ENCODE results near the gene SNX17. TPM values are rescaled to one million over a fixed set of nuclear protein-coding genes. Genes with fewer than 3 reads are reported as not detected.

Gene SNX17
- total and polyA plus RNA-seq, 2 of the 13 experiments (the other 11 are each of a cell fraction or from before 2014, with no cell fraction given) = 75.0 to 109 TPM

DNA sequence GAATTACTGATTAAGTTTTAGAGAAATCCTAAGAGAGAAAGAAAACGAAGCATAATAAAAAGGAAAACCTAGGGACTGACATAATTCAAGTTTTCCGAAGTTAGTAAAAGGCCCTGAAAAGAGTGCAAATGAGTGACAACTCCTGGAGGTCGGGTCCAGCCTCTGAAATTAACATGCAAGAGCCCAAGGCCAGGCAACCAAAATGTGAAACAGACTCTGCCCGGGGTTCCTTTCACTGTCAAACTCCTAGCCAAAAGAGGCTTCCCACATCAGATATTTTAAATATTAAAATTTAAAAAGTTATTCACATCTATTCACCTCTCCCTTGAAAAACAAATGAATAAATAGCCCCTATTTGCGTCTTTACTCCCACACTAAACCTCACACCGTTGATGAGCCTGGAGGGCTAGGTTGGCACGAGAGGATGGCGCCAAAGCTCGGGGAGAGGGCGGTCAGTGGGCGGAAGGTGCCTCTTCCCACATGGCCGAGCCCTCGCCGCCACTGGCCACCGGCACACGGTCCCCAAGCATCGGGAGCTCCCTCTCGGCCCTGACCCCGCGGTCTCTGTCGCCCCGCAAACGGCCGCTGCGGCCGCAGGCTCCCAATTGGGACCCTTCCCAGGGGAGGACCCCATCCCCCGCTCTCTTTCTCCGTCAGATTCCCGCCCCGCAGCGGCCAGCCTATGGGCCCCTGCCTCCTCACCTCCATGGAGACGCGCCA is 38.3 kb downstream of the SNX17 start (continued):
- TF ChIP-seq ZBTB20 (CRISPR knock-in tag; IDR thresholded peaks at IDR 0.05; ENCODE audit: borderline replicate concordance, low read depth) (peak; percentile 24; the same call in 1 of the 2 replicates), TCF12 (IDR thresholded peaks at IDR 0.05) (no peak), TCF12 (CRISPR knock-in tag; IDR thresholded peaks at IDR 0.05) (no peak), NFRKB (IDR thresholded peaks at IDR 0.05) (no peak), PLRG1 (conservative IDR thresholded peaks at IDR 0.05) (no peak), NKX3-1 (CRISPR knock-in tag; IDR thresholded peaks at IDR 0.05) (no peak), ZNF652 (CRISPR knock-in tag; IDR thresholded peaks at IDR 0.05; ENCODE audit: borderline replicate concordance, low read depth) (no peak), ARNTL (CRISPR knock-in tag; IDR thresholded peaks at IDR 0.05) (0 out of 2 replicates have a peak, but pooled peaks have one; percentile 16), MIER3 (CRISPR knock-in tag; IDR thresholded peaks at IDR 0.05; ENCODE audit: borderline replicate concordance) (no peak), PHF20 (CRISPR knock-in tag; IDR thresholded peaks at IDR 0.05) (no peak), MZF1 (CRISPR knock-in tag; IDR thresholded peaks at IDR 0.05; ENCODE audit: borderline replicate concordance) (no peak), AGO2 (optimal IDR thresholded peaks at IDR 0.05; ENCODE audit: low read depth, low read length) (no peak), NFKBIZ (CRISPR knock-in tag; IDR thresholded peaks at IDR 0.05) (no peak), MBNL3 (CRISPR knock-in tag; conservative IDR thresholded peaks at IDR 0.05) (no peak), TBL1XR1 (IDR thresholded peaks at IDR 0.05; ENCODE audit: borderline replicate concordance, low read length, partially characterized antibody) (no peak), TSC22D2 (CRISPR knock-in tag; IDR thresholded peaks at IDR 0.05; ENCODE audit: borderline replicate concordance) (no peak), ZNF331 (CRISPR knock-in tag; IDR thresholded peaks at IDR 0.05) (no peak), ASH2L (IDR thresholded peaks at IDR 0.05; ENCODE audit: insufficient read length, low read depth, low read length) (no peak), ZNF776 (CRISPR knock-in tag; IDR thresholded peaks at IDR 0.05) (no peak; the same call in 1 of the 2 replicates), IRF2 (CRISPR knock-in tag; IDR thresholded peaks at IDR 0.05) (no peak; the same call in 1 of the 2 replicates), ZNF337 (CRISPR knock-in tag; IDR thresholded peaks at IDR 0.05; ENCODE audit: borderline replicate concordance, low read depth) (no peak)
- TF ChIP-seq, protein P1, sequence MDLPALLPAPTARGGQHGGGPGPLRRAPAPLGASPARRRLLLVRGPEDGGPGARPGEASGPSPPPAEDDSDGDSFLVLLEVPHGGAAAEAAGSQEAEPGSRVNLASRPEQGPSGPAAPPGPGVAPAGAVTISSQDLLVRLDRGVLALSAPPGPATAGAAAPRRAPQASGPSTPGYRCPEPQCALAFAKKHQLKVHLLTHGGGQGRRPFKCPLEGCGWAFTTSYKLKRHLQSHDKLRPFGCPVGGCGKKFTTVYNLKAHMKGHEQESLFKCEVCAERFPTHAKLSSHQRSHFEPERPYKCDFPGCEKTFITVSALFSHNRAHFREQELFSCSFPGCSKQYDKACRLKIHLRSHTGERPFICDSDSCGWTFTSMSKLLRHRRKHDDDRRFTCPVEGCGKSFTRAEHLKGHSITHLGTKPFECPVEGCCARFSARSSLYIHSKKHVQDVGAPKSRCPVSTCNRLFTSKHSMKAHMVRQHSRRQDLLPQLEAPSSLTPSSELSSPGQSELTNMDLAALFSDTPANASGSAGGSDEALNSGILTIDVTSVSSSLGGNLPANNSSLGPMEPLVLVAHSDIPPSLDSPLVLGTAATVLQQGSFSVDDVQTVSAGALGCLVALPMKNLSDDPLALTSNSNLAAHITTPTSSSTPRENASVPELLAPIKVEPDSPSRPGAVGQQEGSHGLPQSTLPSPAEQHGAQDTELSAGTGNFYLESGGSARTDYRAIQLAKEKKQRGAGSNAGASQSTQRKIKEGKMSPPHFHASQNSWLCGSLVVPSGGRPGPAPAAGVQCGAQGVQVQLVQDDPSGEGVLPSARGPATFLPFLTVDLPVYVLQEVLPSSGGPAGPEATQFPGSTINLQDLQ (CRISPR knock-in tag; IDR thresholded peaks at IDR 0.05) = no peak
- TF ChIP-seq, protein P2, sequence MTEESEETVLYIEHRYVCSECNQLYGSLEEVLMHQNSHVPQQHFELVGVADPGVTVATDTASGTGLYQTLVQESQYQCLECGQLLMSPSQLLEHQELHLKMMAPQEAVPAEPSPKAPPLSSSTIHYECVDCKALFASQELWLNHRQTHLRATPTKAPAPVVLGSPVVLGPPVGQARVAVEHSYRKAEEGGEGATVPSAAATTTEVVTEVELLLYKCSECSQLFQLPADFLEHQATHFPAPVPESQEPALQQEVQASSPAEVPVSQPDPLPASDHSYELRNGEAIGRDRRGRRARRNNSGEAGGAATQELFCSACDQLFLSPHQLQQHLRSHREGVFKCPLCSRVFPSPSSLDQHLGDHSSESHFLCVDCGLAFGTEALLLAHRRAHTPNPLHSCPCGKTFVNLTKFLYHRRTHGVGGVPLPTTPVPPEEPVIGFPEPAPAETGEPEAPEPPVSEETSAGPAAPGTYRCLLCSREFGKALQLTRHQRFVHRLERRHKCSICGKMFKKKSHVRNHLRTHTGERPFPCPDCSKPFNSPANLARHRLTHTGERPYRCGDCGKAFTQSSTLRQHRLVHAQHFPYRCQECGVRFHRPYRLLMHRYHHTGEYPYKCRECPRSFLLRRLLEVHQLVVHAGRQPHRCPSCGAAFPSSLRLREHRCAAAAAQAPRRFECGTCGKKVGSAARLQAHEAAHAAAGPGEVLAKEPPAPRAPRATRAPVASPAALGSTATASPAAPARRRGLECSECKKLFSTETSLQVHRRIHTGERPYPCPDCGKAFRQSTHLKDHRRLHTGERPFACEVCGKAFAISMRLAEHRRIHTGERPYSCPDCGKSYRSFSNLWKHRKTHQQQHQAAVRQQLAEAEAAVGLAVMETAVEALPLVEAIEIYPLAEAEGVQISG (CRISPR knock-in tag; IDR thresholded peaks at IDR 0.05) = no peak
- TF ChIP-seq, protein P3, sequence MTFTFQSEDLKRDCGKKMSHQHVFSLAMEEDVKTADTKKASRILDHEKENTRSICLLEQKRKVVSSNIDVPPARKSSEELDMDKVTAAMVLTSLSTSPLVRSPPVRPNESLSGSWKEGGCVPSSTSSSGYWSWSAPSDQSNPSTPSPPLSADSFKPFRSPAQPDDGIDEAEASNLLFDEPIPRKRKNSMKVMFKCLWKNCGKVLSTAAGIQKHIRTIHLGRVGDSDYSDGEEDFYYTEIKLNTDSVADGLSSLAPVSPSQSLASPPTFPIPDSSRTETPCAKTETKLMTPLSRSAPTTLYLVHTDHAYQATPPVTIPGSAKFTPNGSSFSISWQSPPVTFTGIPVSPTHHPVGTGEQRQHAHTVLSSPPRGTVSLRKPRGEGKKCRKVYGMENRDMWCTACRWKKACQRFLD (CRISPR knock-in tag; IDR thresholded peaks at IDR 0.05; ENCODE audit: borderline replicate concordance) = 0 out of 2 replicates have a peak, but pooled peaks have one; percentile 19
- TF ChIP-seq, protein P4, sequence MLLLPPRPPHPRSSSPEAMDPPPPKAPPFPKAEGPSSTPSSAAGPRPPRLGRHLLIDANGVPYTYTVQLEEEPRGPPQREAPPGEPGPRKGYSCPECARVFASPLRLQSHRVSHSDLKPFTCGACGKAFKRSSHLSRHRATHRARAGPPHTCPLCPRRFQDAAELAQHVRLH (CRISPR knock-in tag; IDR thresholded peaks at IDR 0.05; ENCODE audit: borderline replicate concordance, low read depth) = no peak

All from HepG2 (cell line).